Lung (tissue), 12 donors: ENCODE data around the gene MS4A4A. TPM values are rescaled to one million over a fixed set of nuclear protein-coding genes. Genes with fewer than 3 reads are reported as not detected.
"Not testable (repeated sequence)": the region's sequence is repeated elsewhere in the genome, so short reads cannot be mapped to it uniquely, and the experiment has no call there.

ENCODE experiments used
- ATAC-seq: fragments of 200-7000 bp; cut with Tn5 transposase; one replicate; pipeline ENCODE4 v1.9.1; 2020; ENCODE audit warnings: moderate number of reproducible peaks; ENCODE audit not compliant: insufficient read depth, low FRiP score
- DNase-seq, 3 donors: peaks; one replicate each; pipeline ENCODE4 v3.0.0-alpha.2; 2013 to 2017
- H3K27ac ChIP-seq, 2 donors: one replicate each; pipeline ENCODE4 v1.5.1; 2013; ENCODE audit warnings: mild to moderate bottlenecking in 2 of 2, moderate library complexity in 2 of 2, control low read depth in 1 of 2, inconsistent platforms in 1 of 2, low read depth in 1 of 2, low read length in 1 of 2
- H3K27me3 ChIP-seq, 3 donors: one replicate each; pipeline ENCODE4 v1.5.1; 2013; ENCODE audit warnings: low read length in 2 of 3; ENCODE audit not compliant: control insufficient read depth in 3 of 3, insufficient read depth in 3 of 3
- H3K36me3 ChIP-seq, 4 donors: one replicate each; pipeline ENCODE4 v1.5.1; 2013; ENCODE audit warnings: low read length in 4 of 4, mild to moderate bottlenecking in 1 of 4, moderate library complexity in 1 of 4; ENCODE audit not compliant: control insufficient read depth in 4 of 4, insufficient read depth in 4 of 4
- H3K4me1 ChIP-seq, 5 donors: one replicate each; pipeline ENCODE4 v1.5.1; 2013; ENCODE audit warnings: low read length in 5 of 5, mild to moderate bottlenecking in 2 of 5, moderate library complexity in 1 of 5; ENCODE audit not compliant: control insufficient read depth in 5 of 5, insufficient read depth in 5 of 5
- H3K4me3 ChIP-seq: one replicate; pipeline ENCODE4 v1.5.1; 2013; ENCODE audit warnings: mild to moderate bottlenecking, control low read depth, moderate library complexity
- H3K9ac ChIP-seq, 2 donors: one replicate each; pipeline ENCODE4 v1.5.1; 2013; ENCODE audit warnings: low read length in 2 of 2, control low read depth in 1 of 2; ENCODE audit not compliant: insufficient read depth in 1 of 2
- H3K9me3 ChIP-seq, 4 donors: one replicate each; pipeline ENCODE4 v1.5.1; 2013; ENCODE audit warnings: low read length in 3 of 4, mild to moderate bottlenecking in 1 of 4, moderate library complexity in 1 of 4; ENCODE audit not compliant: control insufficient read depth in 4 of 4, insufficient read depth in 3 of 4
- CTCF ChIP-seq: IDR thresholded peaks from 2 replicates; pipeline ENCODE4 v1.5.1; 2012; ENCODE audit warnings: mild to moderate bottlenecking; ENCODE audit errors: control extremely low read depth, extremely low read depth
- WGBS, 2 donors: extraction: QIAGEN DNeasy Blood & Tissue Kit; methylation state at CpG; one replicate each; pipeline ENCODE4 v1.1.7; 2013; 5-methylcytosine and 5-hydroxymethylcytosine counted together
- polyA plus RNA-seq, 2 donors: library from polyadenylated mRNA; stranded (reverse); fragments of 200-250 nt; gene quantifications; one replicate each; pipeline ENCODE4 v1.2.1, GENCODE V29; 2013
- total RNA-seq, 2 donors: library from RNA; depleted of rRNA in 1 of 2; stranded (reverse); fragments of >200 nt in 1 of 2; gene quantifications; one replicate each; pipeline ENCODE4 v1.2.1, GENCODE V29; 2014 to 2021
- donor health status: control.
- donor health status: control.
- donor health status: Bipolar disorder and iron deficiency.
- donor health status: healthy.
- donor health status: DM: yes; HTN: yes; CAD: no.

MS4A4A gene
- total and polyA plus RNA-seq, 4 donors = 11.1 to 155 (median 32.8) TPM

- DNase-seq = no peak
- ATAC-seq = no peak
- no peaks in the 10 kb centered on the region for H3K36me3 ChIP-seq
- no peaks in the 10 kb centered on the region for H3K27me3 ChIP-seq
- H3K4me3 ChIP-seq = no peak overlapping the region
- TF ChIP-seq CTCF = no peak
- no peaks in the 10 kb centered on the region for H3K4me1 ChIP-seq
- H3K9me3 ChIP-seq = peaks cover 0 to 2% (median 0%) of the 10 kb centered on the region in 4 donors
- no peak overlapping the region for H3K9ac ChIP-seq
- H3K27ac ChIP-seq = no peak overlapping the region
Measured at GRCh38 chr11:60274416-60274815, 6.0 kb upstream of the MS4A4A start.

GRCh38 chr11:60281485-60281884, 1.0 kb downstream of the MS4A4A start:
- Histone ChIP-seq H3K4me3 (no peak overlapping the region), H3K9me3 (no peaks in the 10 kb centered on the region), H3K27ac (no peak overlapping the region), H3K27me3 (no peaks in the 10 kb centered on the region), H3K4me1 (no peaks in the 10 kb centered on the region), H3K36me3 (no peaks in the 10 kb centered on the region), H3K9ac (no peak overlapping the region)
- WGBS, 2 donors = 38 to 63% methylated on average over 2 of the region's 2 CpGs
- ATAC-seq = no peak
- DNase-seq = no peak
- TF ChIP-seq CTCF = no peak

GRCh38 chr11:60282286-60282685, 1.8 kb downstream of the MS4A4A start:
- Histone ChIP-seq H3K36me3 (no peaks in the 10 kb centered on the region), H3K27me3 (no peaks in the 10 kb centered on the region), H3K4me3 (no peak overlapping the region), H3K4me1 (no peaks in the 10 kb centered on the region), H3K9ac (no peak overlapping the region), H3K9me3 (no peaks in the 10 kb centered on the region), H3K27ac (peak overlapping the region in 1 of 2 donors; percentile 31)
- WGBS, 2 donors = 70 to 80% methylated on average over 2 of the region's 2 CpGs
- no peak for ATAC-seq
- DNase-seq = no peak
- no peak for TF ChIP-seq CTCF

GRCh38 chr11:60285411-60286126, 5.1 kb downstream of the MS4A4A start:
- peaks cover 0 to 14% (median 4%) of the 10 kb centered on the region in 4 donors for H3K9me3 ChIP-seq
- H3K27ac ChIP-seq, H3K36me3 ChIP-seq, DNase-seq, H3K9ac ChIP-seq, H3K4me3 ChIP-seq, H3K4me1 ChIP-seq, ATAC-seq, H3K27me3 ChIP-seq: not testable (repeated sequence)
- 66 to 73% methylated on average over 7 of the region's 7 CpGs for WGBS, 2 donors
